Hepatocyte (in vitro differentiated cells): Measurements from ENCODE around the gene ZNF492. TPM values are rescaled to one million over a fixed set of nuclear protein-coding genes. Genes with fewer than 3 reads are reported as not detected.

Experiments
- DNase-seq: peaks from one replicate; pipeline ENCODE4 v3.0.0-alpha.2; 2016; ENCODE audit warnings: low spot score
- H2AFZ ChIP-seq: fragments of 200-600 bp; sonication (generic); 2 replicates; pipeline ENCODE4 v1.6.0; 2016; ENCODE audit warnings: antibody characterized with exemption, mild to moderate bottlenecking
- H3K27ac ChIP-seq: fragments of 200-600 bp; sonication (generic); 2 replicates; pipeline ENCODE4 v1.5.1; 2016; ENCODE audit warnings: mild to moderate bottlenecking
- H3K27me3 ChIP-seq: fragments of 200-600 bp; sonication (generic); 2 replicates; pipeline ENCODE4 v1.6.1; 2016
- H3K36me3 ChIP-seq: fragments of 200-600 bp; sonication (generic); replicated peaks from 2 replicates; pipeline ENCODE4 v1.5.1; 2016; ENCODE audit warnings: low read depth; ENCODE audit not compliant: insufficient read depth
- H3K4me1 ChIP-seq: fragments of 200-600 bp; sonication (generic); 2 replicates; pipeline ENCODE4 v1.5.1; 2016; ENCODE audit warnings: mild to moderate bottlenecking, moderate library complexity; ENCODE audit not compliant: insufficient read depth
- H3K4me2 ChIP-seq: fragments of 200-600 bp; sonication (generic); 2 replicates; pipeline ENCODE4 v1.6.0; 2016
- H3K4me3 ChIP-seq: fragments of 200-600 bp; sonication (generic); 2 replicates; pipeline ENCODE4 v1.5.1; 2016; ENCODE audit warnings: mild to moderate bottlenecking
- H3K79me2 ChIP-seq: fragments of 200-600 bp; sonication (generic); 2 replicates; pipeline ENCODE4 v1.6.0; 2017; ENCODE audit warnings: mild to moderate bottlenecking
- H3K9me2 ChIP-seq: fragments of 200-600 bp; sonication (generic); replicated peaks from 2 replicates; pipeline ENCODE4 v1.6.0; 2017; ENCODE audit warnings: mild to moderate bottlenecking; ENCODE audit not compliant: insufficient read depth
- H3K9me3 ChIP-seq: fragments of 200-600 bp; sonication (generic); 2 replicates; pipeline ENCODE4 v1.5.1; 2016; ENCODE audit warnings: low read depth, mild to moderate bottlenecking
- H4K20me1 ChIP-seq: fragments of 200-600 bp; sonication (generic); 2 replicates; pipeline ENCODE4 v1.6.0; 2016; ENCODE audit warnings: mild to moderate bottlenecking; ENCODE audit not compliant: insufficient read depth, poor library complexity, severe bottlenecking
- EZH2 ChIP-seq: fragments of 200-600 bp; sonication (generic); IDR thresholded peaks from 2 replicates; pipeline ENCODE4 v1.6.1; 2016; ENCODE audit warnings: antibody characterized with exemption, mild to moderate bottlenecking, borderline replicate concordance
- EZH2phosphoT487 ChIP-seq: fragments of 200-600 bp; sonication (generic); IDR thresholded peaks from one replicate; pipeline ENCODE4 v1.6.1; 2018; ENCODE audit warnings: antibody characterized with exemption, mild to moderate bottlenecking, low read depth, moderate library complexity; ENCODE audit not compliant: unreplicated experiment, severe bottlenecking
- WGBS: methylation state at CpG from one replicate; pipeline ENCODE4 v1.1.6; 2016; ENCODE audit warnings: low lambda C conversion rate; ENCODE audit errors: missing lambda C conversion rate; 5-methylcytosine and 5-hydroxymethylcytosine counted together
- polyA plus RNA-seq: library from polyadenylated mRNA; unstranded; fragments of >200 nt; fragmentation: Nextera tagmentation; extraction: Ambion mirVana; gene quantifications from 2 replicates; pipeline ENCODE4 v1.2.1, GENCODE V29; 2016
- total RNA-seq: library from RNA; depleted of rRNA; stranded (reverse); fragments of >200 nt; gene quantifications from 2 replicates; pipeline ENCODE4 v1.2.3, GENCODE V29; 2014
- TF ChIP-seq, protein P1 (sequence below): fragments of 200-600 bp; sonication (generic); IDR thresholded peaks from 2 replicates; pipeline ENCODE4 v1.5.1; 2016; ENCODE audit warnings: antibody characterized with exemption, mild to moderate bottlenecking; ENCODE audit not compliant: poor library complexity

The ZNF492 gene
- total and polyA plus RNA-seq, 2 experiments from 2014 or later = not detected

DNA sequence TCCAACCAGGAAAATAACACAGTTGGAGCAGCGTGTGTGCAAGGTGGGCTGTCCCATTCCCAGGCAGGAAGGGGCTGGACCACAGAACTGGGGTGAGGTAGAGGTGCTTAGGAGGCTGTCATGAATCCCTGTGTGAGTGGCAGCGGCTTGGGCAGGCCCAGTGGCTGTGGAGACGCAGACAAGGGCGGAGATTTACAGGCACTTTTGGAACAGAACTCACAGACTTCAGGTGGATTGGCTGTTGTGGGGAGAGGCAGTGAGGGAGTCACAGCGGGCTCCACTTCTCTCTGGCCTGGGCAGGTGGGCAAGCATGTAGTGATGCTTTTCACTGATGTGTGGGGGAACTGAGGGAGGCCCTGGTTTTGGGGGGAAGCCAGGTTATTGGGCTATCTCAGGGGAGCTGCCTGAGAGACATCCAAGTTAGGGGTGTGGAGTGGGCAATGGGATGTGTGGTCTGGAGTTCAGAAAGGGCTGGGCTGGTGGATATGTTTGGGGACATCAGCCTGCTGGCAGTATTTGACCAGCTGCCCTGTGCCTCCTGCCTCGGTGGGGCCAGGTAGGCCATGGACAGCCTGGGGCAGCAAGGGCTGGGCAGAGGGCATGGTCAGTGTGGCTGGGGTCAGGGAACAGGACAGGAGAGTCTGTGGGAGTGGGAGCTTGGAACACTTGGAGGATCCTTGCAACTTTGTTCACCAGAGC lies 27.0 kb upstream of the ZNF492 start:
- no peaks in the 10 kb centered on the region for H3K27me3 ChIP-seq
- DNase-seq = no peak
- no peaks in the 10 kb centered on the region for H3K36me3 ChIP-seq
- 45% methylated on average over 6 of the region's 6 CpGs for WGBS
- no peak overlapping the region for H3K4me3 ChIP-seq
- no peaks in the 10 kb centered on the region for H3K9me2 ChIP-seq
- no peaks in the 10 kb centered on the region for H3K9me3 ChIP-seq
- no peak overlapping the region for H3K4me2 ChIP-seq
- H3K27ac ChIP-seq = no peak overlapping the region
- TF ChIP-seq EZH2 (no peak), EZH2phosphoT487 (no peak)
- TF ChIP-seq, protein P1, sequence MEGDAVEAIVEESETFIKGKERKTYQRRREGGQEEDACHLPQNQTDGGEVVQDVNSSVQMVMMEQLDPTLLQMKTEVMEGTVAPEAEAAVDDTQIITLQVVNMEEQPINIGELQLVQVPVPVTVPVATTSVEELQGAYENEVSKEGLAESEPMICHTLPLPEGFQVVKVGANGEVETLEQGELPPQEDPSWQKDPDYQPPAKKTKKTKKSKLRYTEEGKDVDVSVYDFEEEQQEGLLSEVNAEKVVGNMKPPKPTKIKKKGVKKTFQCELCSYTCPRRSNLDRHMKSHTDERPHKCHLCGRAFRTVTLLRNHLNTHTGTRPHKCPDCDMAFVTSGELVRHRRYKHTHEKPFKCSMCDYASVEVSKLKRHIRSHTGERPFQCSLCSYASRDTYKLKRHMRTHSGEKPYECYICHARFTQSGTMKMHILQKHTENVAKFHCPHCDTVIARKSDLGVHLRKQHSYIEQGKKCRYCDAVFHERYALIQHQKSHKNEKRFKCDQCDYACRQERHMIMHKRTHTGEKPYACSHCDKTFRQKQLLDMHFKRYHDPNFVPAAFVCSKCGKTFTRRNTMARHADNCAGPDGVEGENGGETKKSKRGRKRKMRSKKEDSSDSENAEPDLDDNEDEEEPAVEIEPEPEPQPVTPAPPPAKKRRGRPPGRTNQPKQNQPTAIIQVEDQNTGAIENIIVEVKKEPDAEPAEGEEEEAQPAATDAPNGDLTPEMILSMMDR = no peak
- H2AFZ ChIP-seq = no peak overlapping the region
- H4K20me1 ChIP-seq = no peaks in the 10 kb centered on the region
- H3K4me1 ChIP-seq = no peaks in the 10 kb centered on the region
- no peaks in the 10 kb centered on the region for H3K79me2 ChIP-seq

DNA sequence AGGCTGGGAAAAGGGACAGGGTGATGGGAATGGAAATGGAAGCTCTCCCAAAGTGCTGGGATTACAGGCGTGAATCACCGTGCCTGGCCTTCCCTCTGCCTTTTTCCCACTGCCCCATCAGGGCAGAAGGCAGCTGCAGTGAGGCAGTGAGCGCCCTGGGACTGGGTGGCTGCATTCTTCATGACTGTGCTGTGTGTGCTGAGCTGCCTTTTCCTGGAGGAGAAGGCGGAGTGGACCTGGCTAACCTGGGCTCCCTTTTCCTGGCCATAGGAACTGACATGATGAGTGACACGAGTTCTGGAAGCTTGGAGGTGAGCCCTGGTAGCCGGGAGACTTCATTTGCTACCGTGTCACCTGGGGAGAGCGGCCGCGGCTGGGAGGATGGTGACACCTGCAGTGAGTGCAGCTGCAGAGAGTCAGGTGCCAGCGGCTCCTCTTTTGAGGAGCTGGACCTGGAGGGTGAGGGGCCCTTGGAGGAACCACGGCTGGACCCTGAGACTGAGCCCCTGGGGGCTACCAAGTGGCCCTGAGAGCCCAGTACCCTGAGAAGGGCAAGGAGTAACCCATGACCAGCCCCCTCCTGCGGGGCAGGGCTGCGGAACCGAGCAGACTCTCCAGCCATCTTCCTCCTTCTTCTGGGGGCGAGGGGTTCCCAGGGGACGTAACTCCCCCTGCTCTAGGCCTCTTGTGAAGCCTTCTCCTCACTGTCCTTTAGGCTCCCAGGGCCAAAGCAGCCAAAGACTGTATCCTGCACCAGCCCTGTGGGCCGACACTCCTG lies 26.3 kb upstream of the ZNF492 start:
- Histone ChIP-seq H3K4me3 (no peak overlapping the region), H3K27ac (no peak overlapping the region), H4K20me1 (no peaks in the 10 kb centered on the region), H3K27me3 (no peaks in the 10 kb centered on the region), H3K9me3 (no peaks in the 10 kb centered on the region), H3K4me2 (no peak overlapping the region), H3K9me2 (no peaks in the 10 kb centered on the region), H3K36me3 (no peaks in the 10 kb centered on the region), H3K4me1 (no peaks in the 10 kb centered on the region), H2AFZ (no peak overlapping the region), H3K79me2 (no peaks in the 10 kb centered on the region)
- TF ChIP-seq, protein P1 = no peak
- no peak for TF ChIP-seq EZH2
- TF ChIP-seq EZH2phosphoT487 = no peak
- WGBS = 62% methylated on average over 18 of the region's 18 CpGs
- DNase-seq = no peak

DNA sequence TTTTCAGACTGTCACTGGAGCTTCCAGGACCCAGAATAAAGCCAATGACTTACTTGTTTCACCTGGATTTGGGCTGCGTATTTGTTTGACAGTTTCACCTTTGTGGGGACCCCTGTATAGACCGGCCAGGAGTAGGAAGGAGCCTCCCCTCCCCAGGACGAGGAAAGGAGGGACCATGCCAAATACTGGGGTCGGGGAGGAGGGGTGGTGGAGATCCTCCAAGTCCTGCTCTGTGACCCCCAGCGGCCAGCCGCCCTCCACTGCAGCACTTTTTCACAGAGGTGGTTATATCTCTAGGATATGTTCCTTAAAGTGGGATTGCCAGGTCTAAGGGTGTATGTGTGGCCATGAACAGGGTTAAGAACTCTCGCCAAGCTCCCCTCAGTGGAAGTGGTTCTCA lies 25.7 kb upstream of the ZNF492 start:
- Histone ChIP-seq H3K4me2 (no peak overlapping the region), H3K4me1 (no peaks in the 10 kb centered on the region), H4K20me1 (no peaks in the 10 kb centered on the region), H2AFZ (no peak overlapping the region), H3K79me2 (no peaks in the 10 kb centered on the region), H3K9me2 (no peaks in the 10 kb centered on the region), H3K4me3 (no peak overlapping the region), H3K27me3 (no peaks in the 10 kb centered on the region), H3K9me3 (no peaks in the 10 kb centered on the region), H3K27ac (no peak overlapping the region), H3K36me3 (no peaks in the 10 kb centered on the region)
- 59% methylated on average over 7 of the region's 7 CpGs for WGBS
- TF ChIP-seq, protein P1 = no peak
- TF ChIP-seq EZH2phosphoT487 (no peak), EZH2 (no peak)
- no peak for DNase-seq
